ENCODE results near the gene PEX26.
"Not testable (repeated sequence)": the region's sequence is repeated elsewhere in the genome, so short reads cannot be mapped to it uniquely, and the experiment has no call there.

The PEX26 gene

DNA sequence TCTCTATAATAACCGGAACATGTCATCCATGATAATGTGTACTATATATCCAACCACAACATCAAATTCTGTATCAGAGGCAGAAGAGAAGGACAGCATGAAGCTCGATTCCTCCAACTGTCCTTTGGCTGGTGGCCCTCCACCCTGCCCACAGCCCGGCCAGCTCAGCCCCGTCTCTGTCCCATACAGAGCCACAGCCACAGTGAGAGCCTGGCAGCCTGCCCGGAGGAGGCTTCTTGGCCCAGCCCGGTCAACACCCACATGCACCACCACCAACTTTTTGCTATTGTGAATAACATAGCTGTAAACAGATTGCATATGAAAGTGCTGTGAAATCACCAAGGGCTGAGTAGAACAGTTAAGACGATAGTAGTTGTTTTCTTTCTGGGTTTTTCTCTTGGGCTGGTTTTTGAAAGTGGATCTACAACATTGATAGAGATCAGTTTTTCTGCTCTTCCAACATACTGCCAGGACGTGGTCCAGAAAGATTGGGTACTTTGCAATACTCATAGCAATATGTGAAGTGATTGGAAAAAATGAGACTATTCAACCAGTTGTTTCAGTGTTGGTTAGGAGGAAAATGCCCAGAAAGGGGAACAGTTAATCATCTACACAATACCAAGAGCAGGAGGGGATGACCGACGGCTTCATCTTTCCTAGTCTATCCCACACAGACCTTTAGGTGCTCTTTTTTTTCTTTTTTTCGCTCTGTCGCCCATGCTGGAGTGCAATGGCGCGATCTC, 25.9 kb downstream of the PEX26 start:
- DNase-seq (ENCODE audit: low read depth): no peak

GRCh38 chr22:18104566-18104965, 26.8 kb downstream of the PEX26 start:
- no peak overlapping the region for H3K4me3 ChIP-seq (ENCODE audit: low read length)
- no peak for TF ChIP-seq CTCF (conservative IDR thresholded peaks at IDR 0.05; ENCODE audit: low read length)
- DNase-seq (ENCODE audit: low read depth): peak; percentile 35

More for the DNA sequence above, 25.9 kb downstream of the PEX26 start:
- H3K4me3 ChIP-seq (ENCODE audit: low read length): no peak overlapping the region
- no peak for TF ChIP-seq CTCF (conservative IDR thresholded peaks at IDR 0.05; ENCODE audit: low read length)

GRCh38 chr22:18105981-18106380, 28.2 kb downstream of the PEX26 start:
- not testable (repeated sequence) for DNase-seq (ENCODE audit: low read depth); H3K4me3 ChIP-seq (ENCODE audit: low read length)

DNA sequence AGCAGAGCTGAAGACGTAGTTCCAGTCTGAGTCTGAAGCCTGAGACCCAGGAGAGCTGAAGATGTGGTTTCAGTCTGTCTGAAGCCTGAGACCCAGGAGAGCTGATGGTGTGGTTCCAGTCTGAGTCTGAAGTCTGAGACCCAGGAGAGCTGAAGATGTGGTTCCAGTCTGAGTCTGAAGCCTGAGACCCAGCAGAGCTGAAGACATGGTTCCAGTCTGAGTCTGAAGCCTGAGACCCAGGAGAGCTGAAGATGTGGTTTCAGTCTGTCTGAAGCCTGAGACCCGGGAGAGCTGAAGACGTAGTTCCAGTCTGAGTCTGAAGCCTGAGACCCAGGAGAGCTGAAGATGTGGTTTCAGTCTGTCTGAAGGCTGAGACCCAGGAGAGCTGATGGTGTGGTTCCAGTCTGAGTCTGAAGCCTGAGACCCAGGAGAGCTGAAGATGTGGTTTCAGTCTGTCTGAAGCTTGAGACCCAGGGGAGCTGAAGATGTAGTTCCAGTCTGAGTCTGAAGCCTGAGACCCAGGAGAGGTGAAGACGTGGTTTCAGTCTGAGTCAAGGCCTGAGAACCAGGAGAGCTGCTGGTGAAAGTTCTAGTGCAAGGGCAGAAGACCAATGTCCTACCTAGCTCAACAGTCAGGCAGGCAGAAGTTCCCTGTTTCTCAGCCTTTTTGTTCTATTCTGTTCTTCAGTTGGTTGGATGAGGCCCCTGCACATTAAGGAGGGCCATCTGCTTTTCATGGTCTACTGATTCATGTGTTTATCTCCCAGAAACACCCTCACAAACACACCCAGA, 29.0 kb downstream of the PEX26 start:
- not testable (repeated sequence) for DNase-seq (ENCODE audit: low read depth); H3K4me3 ChIP-seq (ENCODE audit: low read length)

- TF ChIP-seq CTCF (conservative IDR thresholded peaks at IDR 0.05; ENCODE audit: low read length): no peak
- no peak for DNase-seq (ENCODE audit: low read depth)
- H3K4me3 ChIP-seq (ENCODE audit: low read length): no peak overlapping the region
Measured at GRCh38 chr22:18108187-18108586, 30.4 kb downstream of the PEX26 start.

- DNase-seq (ENCODE audit: low read depth): no peak
- no peak overlapping the region for H3K4me3 ChIP-seq (ENCODE audit: low read length)
- TF ChIP-seq CTCF (conservative IDR thresholded peaks at IDR 0.05; ENCODE audit: low read length): no peak
Measured at GRCh38 chr22:18109410-18110193, 31.8 kb downstream of the PEX26 start.

- H3K4me3 ChIP-seq (ENCODE audit: low read length): peak within 1 kb of the TSS; percentile 43
- no peak for TF ChIP-seq CTCF (conservative IDR thresholded peaks at IDR 0.05; ENCODE audit: low read length)
- peak; percentile 19 for DNase-seq (ENCODE audit: low read depth)
Measured at GRCh38 chr22:18110194-18110953, 32.6 kb downstream of the PEX26 start, which contains the start of gene TUBA8. TSS of gene TUBA8 (plus strand) at chr22:18110809. CDS start at chr22:18110866, 57 bp downstream.

Measured in AG10803 (cell line).